CD4-positive, alpha-beta T cell (primary cell): ENCODE measurements around the gene RPTOR. TPM values are rescaled to one million over a fixed set of nuclear protein-coding genes. Genes with fewer than 3 reads are reported as not detected.
A peak's percentile ranks its signal among the peaks of the same experiment; 100 is the strongest.

ENCODE experiments used
- ATAC-seq: fragments of 200-7000 bp; cut with Tn5 transposase; one replicate; pipeline ENCODE4 v1.10.0; 2022; ENCODE audit warnings: mild to moderate bottlenecking; ENCODE audit not compliant: poor library complexity
- CTCF ChIA-PET: fragments of 350-600 bp; sonication (Branson Sonifier 250); formaldehyde crosslinking; loops from one replicate; lab custom pipeline; 2021; ENCODE audit warnings: antibody characterized with exemption, inconsistent platforms; lab: Charles Lee
- POLR2A ChIA-PET: fragments of 350-600 bp; sonication (Branson Sonifier 250); formaldehyde crosslinking; loops from one replicate; lab custom pipeline; 2021; ENCODE audit warnings: antibody characterized with exemption, inconsistent platforms; lab: Charles Lee
- DNase-seq, 14 experiments: peaks; one replicate each; pipeline ENCODE4 v3.0.0-alpha.2; 2013 to 2020; ENCODE audit warnings: mixed read lengths in 2 of 14
- H3K27ac ChIP-seq, 2 donors: one replicate each; pipeline versions ENCODE4 v1.5.1 to v1.7.0; 2013; ENCODE audit warnings: low read length in 2 of 2, low read depth in 1 of 2, mild to moderate bottlenecking in 1 of 2
- H3K27me3 ChIP-seq, 2 experiments: 1 replicate in 1 of 2; 2 replicates in 1 of 2; pipeline versions ENCODE4 v1.6.1 to v1.7.0; 2013; ENCODE audit warnings: low read length in 2 of 2, control low read depth in 1 of 2, mild to moderate bottlenecking in 1 of 2, moderate library complexity in 1 of 2; ENCODE audit not compliant: insufficient read depth in 2 of 2, control insufficient read depth in 1 of 2
- H3K36me3 ChIP-seq: one replicate; pipeline ENCODE4 v1.6.1; 2013; ENCODE audit warnings: low read length, control low read depth; ENCODE audit not compliant: insufficient read depth
- H3K4me1 ChIP-seq: one replicate; pipeline ENCODE4 v1.6.1; 2013; ENCODE audit warnings: low read length, control low read depth; ENCODE audit not compliant: insufficient read depth
- H3K4me3 ChIP-seq: one replicate; pipeline ENCODE4 v1.5.1; 2013; ENCODE audit warnings: mild to moderate bottlenecking, low read length, moderate library complexity
- H3K9me3 ChIP-seq, 2 experiments: 1 replicate in 1 of 2; 2 replicates in 1 of 2; pipeline versions ENCODE4 v1.6.1 to v1.7.0; 2013; ENCODE audit warnings: low read length in 2 of 2, mild to moderate bottlenecking in 2 of 2, control low read depth in 1 of 2, moderate library complexity in 1 of 2; ENCODE audit not compliant: control insufficient read depth in 1 of 2, insufficient read depth in 1 of 2
- H3K27ac Mint-ChIP-seq: one replicate; pipeline ENCODE4 v1.8.0; 2020; ENCODE audit warnings: mixed read lengths
- H3K27me3 Mint-ChIP-seq: one replicate; pipeline ENCODE4 v1.8.0; 2021; ENCODE audit warnings: mixed read lengths
- H3K36me3 Mint-ChIP-seq: one replicate; pipeline ENCODE4 v1.8.0; 2021; ENCODE audit warnings: low read depth, mixed read lengths
- H3K4me1 Mint-ChIP-seq: one replicate; pipeline ENCODE4 v1.8.0; 2021; ENCODE audit warnings: low read depth, mixed read lengths
- H3K4me3 Mint-ChIP-seq: one replicate; pipeline ENCODE4 v1.8.0; 2020; ENCODE audit warnings: mild to moderate bottlenecking, mixed read lengths
- H3K9me3 Mint-ChIP-seq: one replicate; pipeline ENCODE4 v1.8.0; 2020; ENCODE audit warnings: mixed read lengths
- CTCF ChIP-seq: fragments of 200-600 bp; IDR thresholded peaks from one replicate; pipeline ENCODE4 v1.8.0; 2022; ENCODE audit warnings: antibody characterized with exemption, mild to moderate bottlenecking
- intact Hi-C, 2 experiments: fragments of 100-400 bp; cut with DNase I in 1 of 2; cut with micrococcal nuclease in 1 of 2; formaldehyde crosslinking; loops; one replicate each; pipeline versions ENCODE4 v1.15.1 to v1.9.0; 2023 to 2025; cut with DNase I, micrococcal nuclease
- total RNA-seq, 174 experiments: library from RNA in 2 of 174; stranded (reverse) in 2 of 174; gene quantifications; one replicate each; pipeline ENCODE4 v1.2.3 and lab custom pipeline; 2021 to 2026

RPTOR gene
- total RNA-seq, 2 experiments from 2014 or later: 45.0 to 47.1 TPM

DNA sequence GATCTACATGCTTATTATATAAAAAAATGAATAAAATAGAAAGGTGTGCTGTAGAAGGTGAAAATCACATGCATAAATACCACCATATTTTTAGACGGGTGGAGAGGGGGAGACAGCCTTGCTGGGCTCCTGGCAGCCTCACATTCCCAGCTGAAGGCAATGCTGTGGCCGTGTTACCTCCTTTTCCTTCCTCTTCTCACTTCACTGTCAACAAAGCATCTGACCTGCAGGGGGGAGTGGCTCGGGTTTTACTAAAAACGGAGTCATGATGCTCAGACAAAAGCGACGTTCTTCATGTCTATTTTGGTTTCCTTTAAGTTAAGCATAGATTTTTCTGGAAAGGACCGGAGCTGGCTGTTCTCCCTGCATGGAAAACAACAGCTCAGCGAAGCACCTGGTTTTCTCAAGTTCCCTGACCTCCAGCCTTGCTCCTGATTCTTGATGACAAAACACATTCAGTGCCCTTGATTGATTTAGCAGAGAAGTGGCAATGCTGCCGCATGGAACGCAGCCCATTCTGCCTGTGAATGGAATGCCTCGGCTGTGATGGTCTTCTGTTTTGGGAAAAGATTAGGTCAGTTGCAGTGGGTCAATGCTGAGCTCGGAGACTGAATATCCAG is 5.5 kb upstream of the RPTOR start:
- H3K27me3 ChIP-seq: peaks cover 0 to 2% of the 10 kb centered on the region in 2 experiments
- DNase-seq (peak in 5 of 14 experiments; percentile 3 to 32 (median 17)), ATAC-seq (peak; percentile 54)
- H3K27ac ChIP-seq: no peak overlapping the region
- Mint-ChIP-seq H3K27me3 (peaks cover 10% of the 10 kb centered on the region), H3K9me3 (no peaks in the 10 kb centered on the region), H3K36me3 (no peaks in the 10 kb centered on the region), H3K27ac (no peak overlapping the region), H3K4me1 (peaks cover 8% of the 10 kb centered on the region), H3K4me3 (no peak overlapping the region)
- H3K4me3 ChIP-seq: no peak overlapping the region
- H3K4me1 ChIP-seq: peaks cover under 1% of the 10 kb centered on the region
- TF ChIP-seq CTCF: no peak
- ChIA-PET CTCF (no interaction called here), POLR2A (interaction anchor here (0.6 kb wide), 1 partner anchor 224 kb away, joined by 3 read pairs; no protein-coding TSS in a partner anchor)
- H3K9me3 ChIP-seq: no peaks in the 10 kb centered on the region
- intact Hi-C loops: no loop called here
- no peaks in the 10 kb centered on the region for H3K36me3 ChIP-seq

DNA sequence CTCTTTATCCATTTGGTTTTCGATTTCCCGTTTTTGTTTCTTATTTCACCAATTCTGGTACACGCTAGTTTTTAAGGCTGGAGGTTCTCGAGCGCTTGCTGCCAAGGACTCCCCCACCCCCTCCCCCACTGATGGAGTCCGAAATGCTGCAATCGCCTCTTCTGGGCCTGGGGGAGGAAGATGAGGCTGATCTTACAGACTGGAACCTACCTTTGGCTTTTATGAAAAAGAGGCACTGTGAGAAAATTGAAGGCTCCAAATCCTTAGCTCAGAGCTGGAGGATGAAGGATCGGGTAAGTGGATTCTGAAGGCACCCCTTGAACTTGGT is 825 bp downstream of the RPTOR start:
- ATAC-seq: no peak
- H3K9me3 Mint-ChIP-seq: no peaks in the 10 kb centered on the region
- CTCF ChIA-PET: interaction anchor here (1.8 kb wide), 1 partner anchor 118 kb away, joined by 5 read pairs; no protein-coding TSS in a partner anchor
- no peaks in the 10 kb centered on the region for H3K9me3 ChIP-seq
- H3K36me3 Mint-ChIP-seq: peaks cover 17% of the 10 kb centered on the region
- H3K4me3 Mint-ChIP-seq: peak overlapping the region; percentile 92
- H3K4me1 Mint-ChIP-seq: peaks cover 42% of the 10 kb centered on the region
- no peak overlapping the region for H3K27ac ChIP-seq
- H3K27ac Mint-ChIP-seq: peak overlapping the region; percentile 83
- POLR2A ChIA-PET: interaction anchor here (2.1 kb wide), 1 partner anchor 91 kb away, joined by 10 read pairs; no protein-coding TSS in a partner anchor
- peaks cover 8% of the 10 kb centered on the region for H3K27me3 Mint-ChIP-seq
- H3K27me3 ChIP-seq: peaks cover 0 to 2% of the 10 kb centered on the region in 2 experiments
- H3K36me3 ChIP-seq: peaks cover 4% of the 10 kb centered on the region
- TF ChIP-seq CTCF: no peak
- intact Hi-C loops: loop anchor here in 1 of 2 experiments (10.0 kb wide), 1 partner anchor 441 kb away; the partner anchor contains the start of gene GAA
- peak overlapping the region; percentile 98 for H3K4me3 ChIP-seq
- peaks cover 20% of the 10 kb centered on the region for H3K4me1 ChIP-seq
- DNase-seq: no peak

GRCh38 chr17:80546267-80546666 is 1.6 kb downstream of the RPTOR start:
- peaks cover 45% of the 10 kb centered on the region for H3K4me1 Mint-ChIP-seq
- intact Hi-C loops: loop anchor here in 1 of 2 experiments (10.0 kb wide), 1 partner anchor 441 kb away; the partner anchor contains the start of gene GAA
- no peaks in the 10 kb centered on the region for H3K9me3 ChIP-seq
- no peak overlapping the region for H3K27ac ChIP-seq
- H3K27ac Mint-ChIP-seq: peak overlapping the region; percentile 36
- TF ChIP-seq CTCF: no peak
- peaks cover 8% of the 10 kb centered on the region for H3K27me3 Mint-ChIP-seq
- ATAC-seq: no peak
- ChIA-PET POLR2A (no interaction called here), CTCF (interaction anchor here (1.0 to 1.8 kb wide), 3 partner anchors 29 to 320 kb away, joined by 3 to 5 read pairs (median 4); no protein-coding TSS in a partner anchor)
- no peak for DNase-seq
- no peak overlapping the region for H3K4me3 ChIP-seq
- H3K9me3 Mint-ChIP-seq: no peaks in the 10 kb centered on the region
- peak overlapping the region; percentile 92 for H3K4me3 Mint-ChIP-seq
- H3K36me3 ChIP-seq: peaks cover 4% of the 10 kb centered on the region
- H3K27me3 ChIP-seq: peaks cover 0 to 2% of the 10 kb centered on the region in 2 experiments
- H3K4me1 ChIP-seq: peaks cover 23% of the 10 kb centered on the region
- peaks cover 20% of the 10 kb centered on the region for H3K36me3 Mint-ChIP-seq
